Measurements from ENCODE around the gene MTREX. TPM values are rescaled to one million over a fixed set of nuclear protein-coding genes. Genes with fewer than 3 reads are reported as not detected.

The MTREX gene
- total RNA-seq: 100 to 1,000 TPM in 1 of 2 experiments, 10 to 100 TPM in 1; 98.9 to 109 TPM
- 32.4 TPM for polyA plus RNA-seq

DNA sequence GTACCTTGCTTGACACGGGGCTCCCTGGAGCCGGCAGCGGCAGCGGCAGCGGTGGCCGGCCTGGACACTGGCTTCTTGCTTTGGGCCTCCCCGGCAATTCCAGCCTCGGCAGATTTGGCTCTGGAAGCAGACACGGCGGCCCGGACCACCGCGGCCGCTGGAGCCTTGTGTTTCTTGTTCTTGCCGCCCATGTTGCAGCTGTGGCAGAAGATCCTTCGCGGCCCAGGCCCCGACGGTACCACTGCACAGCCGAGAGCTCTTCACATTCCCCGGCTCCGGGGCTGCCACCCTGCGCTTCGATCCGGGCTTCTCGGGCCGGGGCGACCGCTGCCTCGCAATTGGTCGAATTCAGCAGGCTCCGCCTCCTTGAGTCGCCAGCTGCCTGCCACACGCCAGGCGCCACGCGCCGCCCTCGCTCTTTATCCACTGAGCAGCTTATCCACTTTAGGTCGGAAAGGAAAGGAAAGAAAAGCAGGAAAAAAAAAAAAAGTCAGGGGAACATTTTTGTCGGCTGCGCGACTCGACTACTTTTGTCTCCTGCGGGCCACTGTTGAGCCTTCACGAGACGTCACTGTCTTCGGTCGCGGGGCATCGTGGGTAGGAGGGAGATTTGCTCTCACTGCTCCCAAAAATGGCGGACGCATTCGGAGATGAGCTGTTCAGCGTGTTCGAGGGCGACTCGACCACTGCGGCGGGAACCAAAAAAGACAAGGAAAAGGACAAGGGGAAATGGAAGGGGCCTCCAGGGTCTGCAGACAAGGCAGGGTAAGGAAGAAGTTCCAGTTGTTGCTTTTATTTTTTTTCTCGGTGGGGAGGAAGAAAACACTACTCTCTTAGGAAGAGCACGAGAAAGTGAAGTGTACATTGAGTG is at the start of gene MTREX, which contains the start of gene DHX29:
TSS of gene MTREX (plus strand) at position 607 of the 871 bp plus-strand sequence. CDS start at position 632, 25 bp downstream.
TSS of gene DHX29 (minus strand) at position 312 of the 871 bp plus-strand sequence. CDS start at position 191, 121 bp downstream.
- peak; percentile 84 to 93 (median 89) for DNase-seq
- Histone ChIP-seq H3K27ac (ENCODE audit: low read depth, low read length) (peak within 1 kb of the TSS; percentile 96), H3K9me3 (ENCODE audit: low read length) (no peaks in the 10 kb centered on the region), H3K4me3 (ENCODE audit: low read length) (peak within 1 kb of the TSS; percentile 78), H3K4me1 (ENCODE audit: insufficient read depth, low read length) (peaks cover 56% of the 10 kb centered on the region), H3K36me3 (ENCODE audit: insufficient read depth, low read length) (no peaks in the 10 kb centered on the region), H3K27me3 (ENCODE audit: insufficient read depth, low read length, poor library complexity, severe bottlenecking) (no peaks in the 10 kb centered on the region)
- H3K36me3 Mint-ChIP-seq: peaks cover 3 to 9% (median 8%) of the 10 kb centered on the region in 3 donors
- no peak within 1 kb of the TSS for H3K27ac Mint-ChIP-seq
- no peaks in the 10 kb centered on the region for H3K27me3 Mint-ChIP-seq
- no peaks in the 10 kb centered on the region for H3K9me3 Mint-ChIP-seq
- H3K4me1 Mint-ChIP-seq: peaks cover 15 to 36% (median 32%) of the 10 kb centered on the region in 3 donors
- ChIA-PET CTCF (interaction anchor here (0.8 to 1.1 kb wide), 2 partner anchors 136 to 791 kb away, joined by 4 to 6 read pairs; no protein-coding TSS in a partner anchor), POLR2A (interaction anchor here (0.6 to 1.8 kb wide), 7 partner anchors 11 to 790 kb away, joined by 3 to 5 read pairs (median 4); partner anchors contain the start of gene SNX18)
- H3K4me3 Mint-ChIP-seq: no peak within 1 kb of the TSS

DNA sequence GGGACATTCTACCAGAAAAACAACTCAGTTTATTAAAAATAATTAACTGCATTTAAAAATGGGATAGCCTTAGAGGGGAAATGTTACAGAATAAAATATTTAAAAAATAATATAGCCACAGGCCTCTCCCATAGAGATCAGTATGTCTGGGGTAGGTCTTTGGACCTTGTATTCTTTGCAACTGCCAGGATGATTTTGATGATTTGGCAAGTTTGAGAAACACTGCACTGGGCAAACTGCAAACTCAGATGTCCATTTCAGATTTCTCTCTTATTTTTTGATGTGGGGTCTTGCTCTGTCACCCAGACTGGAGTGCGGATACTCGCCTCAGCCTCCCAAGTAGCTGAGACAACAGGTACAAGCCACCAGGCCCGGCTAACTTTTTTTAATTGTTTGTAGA is 49.5 kb upstream of the MTREX start:
- no peaks in the 10 kb centered on the region for H3K27me3 ChIP-seq (ENCODE audit: insufficient read depth, low read length, poor library complexity, severe bottlenecking)
- H3K4me3 Mint-ChIP-seq: no peak overlapping the region
- peaks cover 0 to 75% (median 23%) of the 10 kb centered on the region in 3 donors for H3K36me3 Mint-ChIP-seq
- H3K36me3 ChIP-seq (ENCODE audit: insufficient read depth, low read length): peaks cover 37% of the 10 kb centered on the region
- no peaks in the 10 kb centered on the region for H3K9me3 Mint-ChIP-seq
- DNase-seq: no peak
- no peaks in the 10 kb centered on the region for H3K9me3 ChIP-seq (ENCODE audit: low read length)
- ChIA-PET CTCF (no interaction called here), POLR2A (no interaction called here)
- no peak overlapping the region for H3K27ac Mint-ChIP-seq
- no peak overlapping the region for H3K27ac ChIP-seq (ENCODE audit: low read depth, low read length)
- no peaks in the 10 kb centered on the region for H3K27me3 Mint-ChIP-seq
- no peaks in the 10 kb centered on the region for H3K4me1 Mint-ChIP-seq
- H3K4me1 ChIP-seq (ENCODE audit: insufficient read depth, low read length): no peaks in the 10 kb centered on the region
- H3K4me3 ChIP-seq (ENCODE audit: low read length): no peak overlapping the region

DNA sequence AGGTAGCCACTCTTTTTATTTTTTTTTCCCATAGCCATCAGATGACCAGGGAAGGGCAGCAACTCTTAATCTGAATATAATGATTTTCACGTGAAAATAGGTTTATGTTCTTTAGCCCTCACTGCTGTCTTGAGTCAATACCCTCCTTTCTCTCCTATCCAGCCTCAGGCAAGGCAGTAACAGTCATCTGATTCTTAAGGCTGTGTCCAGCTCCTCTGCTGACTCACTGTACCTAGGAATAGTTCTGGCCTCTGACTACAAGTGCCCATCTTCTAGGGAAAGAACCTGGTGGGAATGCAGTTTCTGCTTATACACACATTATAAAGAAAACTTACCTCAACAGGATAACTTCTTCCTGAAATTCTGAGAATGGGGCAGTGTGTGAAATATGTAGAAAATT is 31.0 kb upstream of the MTREX start:
- Histone ChIP-seq H3K27me3 (ENCODE audit: insufficient read depth, low read length, poor library complexity, severe bottlenecking) (no peaks in the 10 kb centered on the region), H3K4me1 (ENCODE audit: insufficient read depth, low read length) (no peaks in the 10 kb centered on the region), H3K36me3 (ENCODE audit: insufficient read depth, low read length) (peaks cover 34% of the 10 kb centered on the region), H3K4me3 (ENCODE audit: low read length) (no peak overlapping the region), H3K9me3 (ENCODE audit: low read length) (no peaks in the 10 kb centered on the region), H3K27ac (ENCODE audit: low read depth, low read length) (no peak overlapping the region)
- ChIA-PET CTCF (no interaction called here), POLR2A (no interaction called here)
- H3K36me3 Mint-ChIP-seq: peaks cover 5 to 90% (median 41%) of the 10 kb centered on the region in 3 donors
- no peak overlapping the region for H3K4me3 Mint-ChIP-seq
- no peak overlapping the region for H3K27ac Mint-ChIP-seq
- H3K27me3 Mint-ChIP-seq: no peaks in the 10 kb centered on the region
- DNase-seq: no peak
- no peaks in the 10 kb centered on the region for H3K4me1 Mint-ChIP-seq
- no peaks in the 10 kb centered on the region for H3K9me3 Mint-ChIP-seq

DNA sequence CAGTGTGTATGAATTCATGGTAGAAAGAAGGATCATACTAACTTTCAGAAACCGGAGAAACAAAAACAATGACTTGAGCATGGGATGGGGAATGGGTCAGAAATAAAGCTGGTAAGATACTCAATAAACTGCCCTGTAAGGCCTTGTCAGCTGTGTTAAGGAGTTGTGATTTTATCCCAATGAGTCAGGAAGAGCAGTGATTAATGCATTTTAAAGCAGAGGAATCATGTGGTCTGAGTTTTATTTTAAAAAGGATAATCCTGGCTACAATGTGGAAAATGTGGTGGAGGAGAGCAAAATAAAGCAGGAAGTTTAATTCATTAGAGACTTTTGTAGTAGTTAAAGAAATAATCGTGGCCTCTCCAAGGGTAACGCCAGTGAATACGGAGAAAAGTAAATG is 29.0 kb upstream of the MTREX start:
- Histone ChIP-seq H3K9me3 (ENCODE audit: low read length) (no peaks in the 10 kb centered on the region), H3K27ac (ENCODE audit: low read depth, low read length) (no peak overlapping the region), H3K4me3 (ENCODE audit: low read length) (no peak overlapping the region), H3K27me3 (ENCODE audit: insufficient read depth, low read length, poor library complexity, severe bottlenecking) (no peaks in the 10 kb centered on the region), H3K4me1 (ENCODE audit: insufficient read depth, low read length) (no peaks in the 10 kb centered on the region), H3K36me3 (ENCODE audit: insufficient read depth, low read length) (peaks cover 36% of the 10 kb centered on the region)
- ChIA-PET CTCF (no interaction called here), POLR2A (no interaction called here)
- Mint-ChIP-seq H3K9me3 (no peaks in the 10 kb centered on the region), H3K4me3 (no peak overlapping the region), H3K4me1 (no peaks in the 10 kb centered on the region), H3K27me3 (no peaks in the 10 kb centered on the region), H3K36me3 (peaks cover 5 to 86% (median 38%) of the 10 kb centered on the region in 3 donors), H3K27ac (no peak overlapping the region)
- DNase-seq: no peak

DNA sequence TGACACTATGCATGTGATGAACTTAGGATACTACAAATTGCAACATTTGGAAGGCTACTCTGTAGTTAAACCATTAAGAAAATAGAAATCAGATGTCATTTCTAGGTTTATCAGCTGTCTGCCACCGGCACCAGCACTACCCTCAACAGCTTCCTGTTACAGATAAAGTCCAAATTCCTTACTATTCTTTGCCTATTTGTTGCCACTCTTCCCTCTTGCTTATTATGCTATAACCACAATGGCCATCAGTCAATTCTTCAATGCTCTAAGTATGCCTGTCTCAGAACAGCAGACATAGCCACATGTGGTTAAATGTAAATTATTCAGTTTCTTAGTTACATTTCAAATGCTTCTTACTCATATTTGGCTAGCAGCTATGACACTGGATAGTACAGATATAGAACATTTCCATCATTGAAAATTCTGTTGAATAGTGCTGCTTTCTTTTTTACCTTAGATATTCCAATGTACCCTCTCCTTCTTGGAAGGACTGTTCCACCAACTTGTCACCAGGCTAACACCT is 21.3 kb upstream of the MTREX start:
- no peaks in the 10 kb centered on the region for H3K27me3 Mint-ChIP-seq
- no peaks in the 10 kb centered on the region for H3K9me3 ChIP-seq (ENCODE audit: low read length)
- peak overlapping the region in 1 of 8 donors; percentile 58 for H3K27ac Mint-ChIP-seq
- H3K4me3 Mint-ChIP-seq: no peak overlapping the region
- H3K36me3 ChIP-seq (ENCODE audit: insufficient read depth, low read length): peaks cover 40% of the 10 kb centered on the region
- POLR2A ChIA-PET: no interaction called here
- DNase-seq: no peak
- H3K4me1 ChIP-seq (ENCODE audit: insufficient read depth, low read length): no peaks in the 10 kb centered on the region
- H3K4me3 ChIP-seq (ENCODE audit: low read length): no peak overlapping the region
- H3K27me3 ChIP-seq (ENCODE audit: insufficient read depth, low read length, poor library complexity, severe bottlenecking): no peaks in the 10 kb centered on the region
- no peaks in the 10 kb centered on the region for H3K4me1 Mint-ChIP-seq
- peaks cover 9 to 76% (median 22%) of the 10 kb centered on the region in 3 donors for H3K36me3 Mint-ChIP-seq
- no peak overlapping the region for H3K27ac ChIP-seq (ENCODE audit: low read depth, low read length)
- CTCF ChIA-PET: no interaction called here
- no peaks in the 10 kb centered on the region for H3K9me3 Mint-ChIP-seq

DNA sequence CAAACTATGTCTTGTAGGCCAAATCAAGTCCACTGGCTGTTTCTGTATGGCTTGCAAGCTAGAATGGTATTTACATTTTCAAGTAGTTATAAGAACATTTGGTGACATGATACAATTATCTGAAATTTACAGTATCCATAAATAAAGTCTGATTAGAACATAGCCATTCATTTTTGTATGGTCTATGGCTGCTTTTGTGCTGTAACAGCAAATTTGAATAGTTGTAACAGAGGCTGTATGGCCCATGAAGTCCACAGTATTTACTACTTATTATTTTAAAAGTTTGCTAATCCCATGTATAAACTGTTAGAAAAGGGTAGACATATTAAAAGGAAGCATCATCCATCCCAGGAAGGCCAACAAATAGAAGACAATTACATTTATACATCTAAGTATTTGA is 18.0 kb upstream of the MTREX start:
- Mint-ChIP-seq H3K4me3 (no peak overlapping the region), H3K4me1 (no peaks in the 10 kb centered on the region), H3K27ac (no peak overlapping the region), H3K9me3 (no peaks in the 10 kb centered on the region), H3K36me3 (peaks cover 15 to 83% (median 32%) of the 10 kb centered on the region in 3 donors), H3K27me3 (no peaks in the 10 kb centered on the region)
- H3K9me3 ChIP-seq (ENCODE audit: low read length): no peaks in the 10 kb centered on the region
- peaks cover 45% of the 10 kb centered on the region for H3K36me3 ChIP-seq (ENCODE audit: insufficient read depth, low read length)
- POLR2A ChIA-PET: no interaction called here
- no peak overlapping the region for H3K4me3 ChIP-seq (ENCODE audit: low read length)
- CTCF ChIA-PET: no interaction called here
- H3K27ac ChIP-seq (ENCODE audit: low read depth, low read length): no peak overlapping the region
- H3K27me3 ChIP-seq (ENCODE audit: insufficient read depth, low read length, poor library complexity, severe bottlenecking): no peaks in the 10 kb centered on the region
- no peaks in the 10 kb centered on the region for H3K4me1 ChIP-seq (ENCODE audit: insufficient read depth, low read length)
- DNase-seq: no peak

DNA sequence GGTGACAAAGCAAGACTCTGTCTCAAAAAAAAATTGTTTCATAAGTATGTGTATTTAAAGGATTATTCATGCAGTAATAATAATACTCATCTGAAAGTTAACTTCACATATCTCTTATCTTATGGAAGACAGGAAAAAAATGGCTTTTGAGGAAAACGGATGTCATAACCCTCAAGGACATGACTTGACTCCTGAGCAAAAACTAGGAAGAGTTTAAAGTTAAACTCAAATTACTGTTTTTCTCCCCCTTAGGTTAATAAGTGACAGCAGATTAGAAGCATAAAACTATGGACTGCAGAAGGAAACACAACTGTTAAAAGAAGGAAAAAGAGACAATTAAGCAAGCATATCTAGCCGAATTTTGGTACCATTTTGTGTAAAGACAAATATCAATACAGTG is 16.8 kb upstream of the MTREX start:
- Mint-ChIP-seq H3K27ac (no peak overlapping the region), H3K36me3 (peaks cover 13 to 83% (median 30%) of the 10 kb centered on the region in 3 donors), H3K9me3 (no peaks in the 10 kb centered on the region), H3K4me3 (no peak overlapping the region), H3K4me1 (no peaks in the 10 kb centered on the region), H3K27me3 (no peaks in the 10 kb centered on the region)
- Histone ChIP-seq H3K27me3 (ENCODE audit: insufficient read depth, low read length, poor library complexity, severe bottlenecking) (no peaks in the 10 kb centered on the region), H3K36me3 (ENCODE audit: insufficient read depth, low read length) (peaks cover 36% of the 10 kb centered on the region), H3K4me1 (ENCODE audit: insufficient read depth, low read length) (no peaks in the 10 kb centered on the region), H3K27ac (ENCODE audit: low read depth, low read length) (no peak overlapping the region), H3K9me3 (ENCODE audit: low read length) (no peaks in the 10 kb centered on the region), H3K4me3 (ENCODE audit: low read length) (no peak overlapping the region)
- ChIA-PET POLR2A (no interaction called here), CTCF (no interaction called here)
- DNase-seq: no peak

DNA sequence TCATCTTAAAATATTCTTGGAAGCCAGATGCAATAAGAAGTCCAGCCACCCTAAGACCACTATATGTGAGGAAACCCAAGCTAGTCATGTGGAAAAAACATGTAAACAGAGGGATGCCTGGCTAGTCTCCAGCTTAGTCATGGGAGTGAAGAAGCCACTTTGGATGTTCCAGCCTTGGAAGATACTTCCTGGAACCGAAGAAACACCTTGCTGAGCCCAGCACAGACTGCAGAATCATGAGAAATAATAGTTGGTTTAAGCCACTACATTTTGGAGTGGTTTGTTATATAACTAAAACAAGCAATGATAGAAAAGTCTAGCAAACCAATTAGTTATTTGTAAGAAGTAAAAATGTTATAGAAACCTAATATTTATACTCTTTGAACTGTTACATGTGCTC is 12.9 kb upstream of the MTREX start:
- H3K27ac Mint-ChIP-seq: no peak overlapping the region
- Histone ChIP-seq H3K9me3 (ENCODE audit: low read length) (no peaks in the 10 kb centered on the region), H3K4me1 (ENCODE audit: insufficient read depth, low read length) (no peaks in the 10 kb centered on the region), H3K27ac (ENCODE audit: low read depth, low read length) (no peak overlapping the region), H3K27me3 (ENCODE audit: insufficient read depth, low read length, poor library complexity, severe bottlenecking) (no peaks in the 10 kb centered on the region), H3K36me3 (ENCODE audit: insufficient read depth, low read length) (peaks cover 26% of the 10 kb centered on the region), H3K4me3 (ENCODE audit: low read length) (no peak overlapping the region)
- POLR2A ChIA-PET: no interaction called here
- peaks cover 3 to 15% (median 8%) of the 10 kb centered on the region in 3 donors for H3K4me1 Mint-ChIP-seq
- peaks cover 14 to 85% (median 27%) of the 10 kb centered on the region in 3 donors for H3K36me3 Mint-ChIP-seq
- H3K27me3 Mint-ChIP-seq: no peaks in the 10 kb centered on the region
- CTCF ChIA-PET: no interaction called here
- no peak overlapping the region for H3K4me3 Mint-ChIP-seq
- H3K9me3 Mint-ChIP-seq: no peaks in the 10 kb centered on the region
- DNase-seq: no peak
